Measurements from ENCODE around the gene MCRIP1.

GRCh38 chr17:81806461-81807209, 26.5 kb downstream of the MCRIP1 start:
- no peak for TF ChIP-seq EP300 (IDR thresholded peaks at IDR 0.05; ENCODE audit: borderline replicate concordance)
- TF ChIP-seq CEBPB (IDR thresholded peaks at IDR 0.05): no peak
- no peak for TF ChIP-seq USF1 (IDR thresholded peaks at IDR 0.05)
- TF ChIP-seq REST (IDR thresholded peaks at IDR 0.05; ENCODE audit: low read depth): no peak
- TF ChIP-seq TAF1 (IDR thresholded peaks at IDR 0.05; ENCODE audit: low read depth): no peak
- no peak for TF ChIP-seq RAD21 (IDR thresholded peaks at IDR 0.05; ENCODE audit: low read depth)
- TF ChIP-seq YY1 (IDR thresholded peaks at IDR 0.05; ENCODE audit: low read depth): no peak
- no peak for TF ChIP-seq MAX (IDR thresholded peaks at IDR 0.05)
- no peak for TF ChIP-seq CREB1 (IDR thresholded peaks at IDR 0.05; ENCODE audit: low read depth)
- no peak for TF ChIP-seq EGR1 (IDR thresholded peaks at IDR 0.05)
- TF ChIP-seq ZBTB7A (IDR thresholded peaks at IDR 0.05; ENCODE audit: low read depth): no peak
- no peak for TF ChIP-seq TEAD4 (IDR thresholded peaks at IDR 0.05)
- TF ChIP-seq FOXM1 (IDR thresholded peaks at IDR 0.05; ENCODE audit: borderline replicate concordance, low read depth): no peak

Data from Ishikawa (cell line).